HUES64 (cell line): ENCODE results near the gene SLC25A11. TPM values are rescaled to one million over a fixed set of nuclear protein-coding genes. Genes with fewer than 3 reads are reported as not detected.

ENCODE experiments used
- H3K27ac ChIP-seq: 2 replicates; pipeline ENCODE4 v1.7.0; 2013; ENCODE audit warnings: low read depth, low read length, inconsistent platforms
- H3K27me3 ChIP-seq: 2 replicates; pipeline ENCODE4 v1.6.1; 2013; ENCODE audit warnings: mild to moderate bottlenecking, low read length; ENCODE audit not compliant: insufficient read depth
- H3K36me3 ChIP-seq: 2 replicates; pipeline ENCODE4 v1.6.1; 2013; ENCODE audit warnings: mild to moderate bottlenecking, low read length; ENCODE audit not compliant: insufficient read depth
- H3K4me1 ChIP-seq: 2 replicates; pipeline ENCODE4 v1.6.1; 2013; ENCODE audit warnings: mild to moderate bottlenecking, low read length, moderate library complexity; ENCODE audit not compliant: insufficient read depth
- H3K4me3 ChIP-seq: 2 replicates; pipeline ENCODE4 v1.5.1; 2013; ENCODE audit warnings: mild to moderate bottlenecking, low read length, moderate library complexity
- H3K9ac ChIP-seq: 2 replicates; pipeline ENCODE4 v1.6.1; 2013; ENCODE audit warnings: mild to moderate bottlenecking, low read depth, low read length
- H3K9me3 ChIP-seq: 2 replicates; pipeline ENCODE4 v1.6.1; 2013; ENCODE audit warnings: low read depth, low read length; ENCODE audit not compliant: insufficient read depth
- WGBS: fragments of 150-250, 120-280 bp; methylation state at CpG from one replicate; pipeline ENCODE4 v1.1.7; 2013; ENCODE audit warnings: missing lambda C conversion rate; 5-methylcytosine and 5-hydroxymethylcytosine counted together
- polyA plus RNA-seq, 2 experiments: library from polyadenylated mRNA; stranded (reverse); fragments of 50-300 nt; gene quantifications; one replicate each; pipeline ENCODE4 v1.2.3, GENCODE V29; 2013

Gene SLC25A11, protein sequence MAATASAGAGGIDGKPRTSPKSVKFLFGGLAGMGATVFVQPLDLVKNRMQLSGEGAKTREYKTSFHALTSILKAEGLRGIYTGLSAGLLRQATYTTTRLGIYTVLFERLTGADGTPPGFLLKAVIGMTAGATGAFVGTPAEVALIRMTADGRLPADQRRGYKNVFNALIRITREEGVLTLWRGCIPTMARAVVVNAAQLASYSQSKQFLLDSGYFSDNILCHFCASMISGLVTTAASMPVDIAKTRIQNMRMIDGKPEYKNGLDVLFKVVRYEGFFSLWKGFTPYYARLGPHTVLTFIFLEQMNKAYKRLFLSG
- polyA plus RNA-seq (2013, experiment 1 of 2): 53.6 TPM
- polyA plus RNA-seq (2013, experiment 2 of 2): 54.9 TPM

DNA sequence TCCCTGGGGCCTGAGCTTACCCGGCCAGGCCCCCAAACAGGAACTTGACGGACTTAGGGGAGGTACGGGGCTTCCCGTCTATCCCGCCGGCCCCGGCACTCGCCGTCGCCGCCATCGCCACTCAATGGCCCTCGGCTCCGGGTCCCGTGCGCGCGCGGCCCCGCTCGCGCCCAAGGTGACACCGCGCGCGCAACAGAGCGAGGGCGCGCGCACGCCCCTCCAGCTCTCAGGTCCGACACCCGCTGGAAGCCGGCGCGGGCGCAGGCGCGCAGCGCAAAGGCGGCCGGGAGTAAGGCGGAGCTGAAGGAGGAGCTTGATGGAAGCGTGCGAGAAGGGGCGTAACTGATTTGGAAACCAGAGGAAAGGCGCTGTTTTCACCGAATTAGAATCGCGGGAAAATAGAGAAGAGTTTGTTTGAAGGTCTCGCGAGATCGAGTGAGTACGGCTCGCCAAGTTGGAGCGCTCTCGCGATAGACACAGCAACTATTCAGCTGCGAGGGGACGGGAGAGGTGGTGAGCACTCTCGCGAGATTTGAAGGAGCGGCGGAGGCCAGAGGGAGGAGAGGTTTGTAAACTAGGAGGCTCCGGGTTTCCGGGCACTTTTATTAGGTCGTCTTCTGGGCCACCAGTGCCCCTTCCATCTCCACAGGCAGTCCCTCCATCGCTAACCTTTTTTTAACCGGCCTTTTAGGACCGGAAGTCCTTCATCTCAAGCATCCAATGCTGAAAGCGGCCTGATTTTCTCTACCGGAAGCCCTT lies at the start of gene SLC25A11, which contains the start of gene RNF167:
Gene SLC25A11 (minus strand): TSS at position 251 of the 759 bp plus-strand sequence. CDS start 136 bp downstream, at position 115.
Gene RNF167 (plus strand): TSS at position 473 of the 759 bp plus-strand sequence. CDS start 642 bp downstream, outside the sequence.
- Histone ChIP-seq H3K4me1 (peaks cover 15% of the 10 kb centered on the region; the same call in 1 of the 2 replicates), H3K36me3 (peaks cover 53% of the 10 kb centered on the region), H3K27me3 (no peaks in the 10 kb centered on the region), H3K9ac (peak within 1 kb of the TSS; percentile 89), H3K4me3 (peak within 1 kb of the TSS; percentile 70), H3K27ac (peak within 1 kb of the TSS; percentile 90), H3K9me3 (no peaks in the 10 kb centered on the region)
- WGBS: under 1% methylated on average over 72 of the region's 72 CpGs

DNA sequence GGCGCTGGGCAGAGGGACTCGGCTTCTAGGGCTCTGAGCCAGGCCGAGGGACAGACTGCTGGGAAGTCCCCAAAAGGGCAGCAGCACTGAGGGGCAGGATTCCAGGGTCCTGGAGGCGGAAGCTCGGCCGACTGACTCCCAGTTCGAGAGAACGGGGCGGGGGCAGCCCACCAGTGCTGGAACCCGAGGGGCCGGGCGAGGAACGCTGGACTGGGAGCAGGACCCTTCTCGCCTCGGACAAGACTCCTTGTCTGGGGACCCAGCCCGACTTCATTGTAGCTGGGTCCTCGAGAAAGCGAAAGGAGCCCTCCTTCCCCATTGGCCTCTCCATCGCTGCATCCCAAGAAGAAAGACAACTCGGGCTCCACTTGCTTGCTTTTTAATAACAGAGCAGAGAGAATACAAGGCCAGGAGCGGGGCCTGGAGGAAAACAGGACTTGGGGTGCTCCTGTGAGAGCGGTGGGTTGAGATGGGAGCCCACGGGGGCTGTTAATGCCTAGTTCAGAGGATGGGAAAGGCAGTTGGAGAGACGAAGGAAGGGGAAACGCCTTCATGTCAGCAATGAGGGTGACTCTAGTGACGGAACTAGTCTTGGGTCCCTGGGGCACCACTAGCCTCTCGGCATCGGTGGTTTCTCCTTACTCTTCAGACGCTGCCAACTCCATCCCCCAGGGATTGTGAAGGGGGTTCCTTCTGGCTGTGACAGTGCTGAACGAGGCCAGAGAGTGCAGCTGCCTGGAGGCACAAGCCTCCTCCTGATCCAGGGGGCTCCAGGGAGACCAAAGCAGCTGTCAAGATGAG lies 48.1 kb upstream of the SLC25A11 start:
- H3K27ac ChIP-seq: no peak overlapping the region
- H3K9me3 ChIP-seq: no peaks in the 10 kb centered on the region
- WGBS: 26% methylated on average over 30 of the region's 30 CpGs
- peak overlapping the region; percentile 71 for H3K4me3 ChIP-seq
- no peaks in the 10 kb centered on the region for H3K36me3 ChIP-seq
- peak overlapping the region; percentile 18; the same call in 1 of the 2 replicates for H3K9ac ChIP-seq
- peaks cover 11% of the 10 kb centered on the region; the same call in 1 of the 2 replicates for H3K27me3 ChIP-seq
- H3K4me1 ChIP-seq: peaks cover 9% of the 10 kb centered on the region; the same call in 1 of the 2 replicates

DNA sequence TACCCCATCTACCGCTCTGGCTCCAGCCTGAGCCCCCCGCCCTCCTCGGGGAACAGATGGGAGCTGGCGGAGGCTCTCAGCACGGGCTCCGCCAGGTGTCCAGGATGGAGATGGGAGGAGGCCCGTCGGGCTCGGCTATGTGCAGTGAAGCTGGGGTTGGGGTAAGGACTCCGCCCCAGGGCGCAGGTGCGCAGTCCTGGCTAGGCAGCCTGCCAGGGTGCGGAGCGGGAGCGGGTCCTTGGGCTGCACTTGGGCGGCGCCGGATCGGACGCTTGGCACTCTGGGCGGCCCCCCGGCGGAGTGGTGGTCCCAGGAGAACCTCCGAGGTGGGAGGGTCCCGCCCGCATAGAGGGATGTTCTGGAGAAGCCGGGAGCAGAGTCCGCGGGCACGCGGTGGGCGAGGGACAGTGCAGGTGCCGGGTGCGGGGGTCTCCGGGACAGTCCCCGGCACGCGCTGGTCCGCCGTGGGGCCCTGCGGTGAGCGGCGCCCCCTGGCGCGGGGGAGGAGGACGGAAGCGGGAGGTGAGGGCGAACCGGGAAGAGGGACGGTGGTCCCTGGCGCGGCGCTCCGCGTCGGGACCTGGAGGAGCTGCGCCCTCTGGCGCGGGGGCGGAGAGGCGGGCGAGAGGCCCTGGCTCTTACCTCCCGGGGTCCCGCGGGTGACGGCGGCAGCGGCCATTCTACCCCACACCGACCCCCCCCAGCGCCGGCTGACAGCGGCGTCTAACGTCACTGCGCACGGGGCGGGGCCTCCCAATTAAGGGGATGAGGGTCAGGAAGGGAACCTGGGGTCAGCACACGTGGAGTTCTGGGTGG lies 47.3 kb upstream of the SLC25A11 start, which contains the start of gene CAMTA2:
Gene CAMTA2 (minus strand): TSS at position 725 of the 816 bp plus-strand sequence. CDS start 1,453 bp downstream, outside the sequence.
- Histone ChIP-seq H3K4me3 (peak within 1 kb of the TSS; percentile 71), H3K27ac (no peak within 1 kb of the TSS; the same call in 1 of the 2 replicates), H3K9ac (peak within 1 kb of the TSS; percentile 18), H3K4me1 (peaks cover 9% of the 10 kb centered on the region; the same call in 1 of the 2 replicates), H3K36me3 (no peaks in the 10 kb centered on the region), H3K27me3 (peaks cover 11% of the 10 kb centered on the region; the same call in 1 of the 2 replicates), H3K9me3 (no peaks in the 10 kb centered on the region)
- 2% methylated on average over 78 of the region's 78 CpGs for WGBS

DNA sequence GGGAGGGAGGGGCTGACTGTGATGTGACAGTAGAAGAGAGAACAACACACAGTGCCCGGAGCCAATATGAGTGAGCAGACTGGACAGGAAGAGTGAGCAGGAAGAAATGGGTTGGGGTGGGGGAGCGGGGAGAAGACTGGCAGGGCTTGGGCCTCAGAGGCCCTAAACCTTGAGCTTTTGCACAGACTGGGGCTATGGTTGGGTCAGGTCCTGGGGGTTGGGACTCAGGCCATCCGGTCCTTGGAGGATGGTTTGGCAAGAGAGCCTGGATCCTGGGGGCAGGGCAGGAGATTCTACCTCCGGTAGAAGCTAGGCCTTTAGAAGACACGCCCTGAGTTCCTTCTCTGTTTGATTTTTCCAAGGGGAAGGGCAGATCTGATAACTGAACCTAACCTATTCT lies 46.6 kb upstream of the SLC25A11 start:
- 83% methylated on average over 5 of the region's 5 CpGs for WGBS
- H3K9ac ChIP-seq: no peak overlapping the region

DNA sequence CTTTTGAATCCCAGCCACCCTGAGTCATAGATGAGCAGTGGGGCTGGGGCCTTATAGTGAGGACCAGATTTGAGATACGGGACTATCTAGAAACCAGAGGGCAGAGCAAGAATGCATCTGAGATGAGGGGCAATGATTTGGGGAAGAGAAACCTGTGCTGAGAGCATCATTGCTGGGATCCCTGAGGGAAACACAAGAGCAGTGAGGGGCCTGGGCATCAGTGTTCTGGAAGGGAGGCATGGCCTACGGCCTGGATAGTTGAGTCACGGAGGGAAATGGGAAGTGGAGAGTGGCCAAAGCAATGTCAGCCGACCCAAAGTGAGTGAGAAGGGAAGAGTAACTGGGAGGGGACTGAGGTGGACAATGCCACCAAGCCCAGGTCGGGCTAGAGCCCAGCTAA lies 42.5 kb upstream of the SLC25A11 start:
- Histone ChIP-seq H3K36me3 (0 out of 2 replicates have a peak, but pooled peaks cover 4% of the 10 kb centered on the region), H3K27ac (no peak overlapping the region), H3K9me3 (no peaks in the 10 kb centered on the region), H3K4me3 (no peak overlapping the region), H3K4me1 (no peaks in the 10 kb centered on the region), H3K9ac (no peak overlapping the region), H3K27me3 (peaks cover 15% of the 10 kb centered on the region)
- 72% methylated on average over 5 of the region's 5 CpGs for WGBS

More for the DNA sequence above, 46.6 kb upstream of the SLC25A11 start:
- H3K36me3 ChIP-seq: no peaks in the 10 kb centered on the region
- H3K4me1 ChIP-seq: peaks cover 9% of the 10 kb centered on the region; the same call in 1 of the 2 replicates
- peaks cover 11% of the 10 kb centered on the region; the same call in 1 of the 2 replicates for H3K27me3 ChIP-seq
- H3K27ac ChIP-seq: no peak overlapping the region
- H3K4me3 ChIP-seq: peak overlapping the region; percentile 71; the same call in 1 of the 2 replicates
- no peaks in the 10 kb centered on the region for H3K9me3 ChIP-seq

DNA sequence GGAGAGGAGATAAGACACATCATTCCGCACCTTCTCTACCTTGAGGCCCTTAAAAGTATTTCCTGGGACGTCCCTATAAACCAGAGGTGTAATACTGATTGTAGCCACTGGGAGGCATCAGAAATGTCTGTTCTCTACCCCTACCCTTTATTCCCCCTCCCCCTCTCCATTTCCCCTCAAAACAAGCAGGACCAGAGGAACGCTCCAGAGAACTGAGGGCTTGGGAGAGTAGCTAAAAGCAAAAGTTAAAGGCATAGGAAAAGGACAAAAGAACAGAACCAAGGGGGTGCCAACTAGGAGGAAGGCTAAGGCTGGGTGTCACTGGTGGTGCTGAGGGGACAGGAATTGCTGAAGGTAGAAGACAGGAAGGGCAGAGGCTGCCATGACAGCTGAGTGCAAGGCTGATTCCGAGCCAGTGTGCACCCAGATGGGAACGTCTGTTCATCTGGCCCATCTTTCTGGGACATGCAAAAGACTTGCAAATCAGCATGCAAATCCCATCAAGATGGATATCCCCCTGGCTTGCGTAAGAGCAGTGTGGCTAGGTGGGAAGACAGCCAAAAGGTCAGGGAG lies 40.9 kb upstream of the SLC25A11 start:
- Histone ChIP-seq H3K4me1 (no peaks in the 10 kb centered on the region), H3K27me3 (peaks cover 23% of the 10 kb centered on the region), H3K9me3 (no peaks in the 10 kb centered on the region), H3K4me3 (no peak overlapping the region), H3K9ac (no peak overlapping the region), H3K27ac (no peak overlapping the region), H3K36me3 (0 out of 2 replicates have a peak, but pooled peaks cover 5% of the 10 kb centered on the region)
- 59% methylated on average over 4 of the region's 6 CpGs for WGBS

DNA sequence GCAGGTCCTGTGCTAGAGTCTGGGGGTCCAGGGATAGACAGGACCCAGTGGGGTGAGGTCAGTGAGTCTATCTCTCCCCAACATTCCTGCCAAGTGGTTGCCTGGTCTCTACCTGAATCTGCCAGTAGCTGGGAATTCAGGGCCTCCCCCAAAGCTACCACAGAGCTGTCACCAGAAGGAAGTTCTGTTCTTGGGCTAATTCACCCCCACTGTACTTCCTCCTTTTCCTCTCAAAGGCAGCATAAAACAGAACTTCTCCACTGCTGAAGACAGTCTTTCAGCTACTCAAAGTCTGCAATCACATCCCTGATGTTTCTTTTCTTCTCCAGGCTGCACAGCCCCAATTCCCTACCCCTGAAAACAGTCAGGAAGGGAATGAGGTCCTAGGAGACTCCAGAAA lies 38.9 kb upstream of the SLC25A11 start:
- H3K4me1 ChIP-seq: no peaks in the 10 kb centered on the region
- no peak overlapping the region for H3K9ac ChIP-seq
- H3K27ac ChIP-seq: no peak overlapping the region
- H3K27me3 ChIP-seq: peaks cover 39% of the 10 kb centered on the region
- H3K4me3 ChIP-seq: no peak overlapping the region
- no peaks in the 10 kb centered on the region for H3K9me3 ChIP-seq
- H3K36me3 ChIP-seq: 0 out of 2 replicates have a peak, but pooled peaks cover 5% of the 10 kb centered on the region

DNA sequence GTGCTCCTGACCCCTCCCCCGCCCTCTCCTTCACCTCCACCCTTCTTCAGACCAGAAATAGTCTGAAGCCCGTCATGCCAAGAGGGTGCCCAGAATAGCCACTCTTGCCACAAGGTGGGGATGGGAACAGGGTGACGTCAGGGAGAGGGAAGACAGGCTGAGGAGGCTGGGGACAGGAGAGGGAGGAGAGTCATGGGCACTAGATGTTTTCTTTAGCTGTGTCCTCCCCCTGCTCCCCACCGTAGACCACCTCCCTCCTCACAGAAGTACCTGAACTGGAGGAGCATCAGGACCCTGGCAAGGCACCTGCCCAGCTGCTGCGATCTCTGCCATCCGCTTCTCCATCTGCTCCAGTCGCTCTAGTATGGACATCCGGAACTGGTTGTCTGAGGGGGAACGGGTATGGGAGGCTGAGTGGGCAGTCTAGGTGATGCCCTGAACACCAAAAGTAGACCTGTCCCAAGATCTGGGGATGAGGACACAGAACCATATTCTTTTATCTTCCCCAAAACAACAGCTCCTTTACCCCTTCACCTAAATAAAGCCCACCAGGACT lies 34.3 kb upstream of the SLC25A11 start:
- Histone ChIP-seq H3K36me3 (peaks cover 5% of the 10 kb centered on the region; the same call in 1 of the 2 replicates), H3K9me3 (no peaks in the 10 kb centered on the region), H3K9ac (no peak overlapping the region), H3K4me3 (no peak overlapping the region), H3K27me3 (peaks cover 39% of the 10 kb centered on the region), H3K27ac (no peak overlapping the region), H3K4me1 (peaks cover 6% of the 10 kb centered on the region; the same call in 1 of the 2 replicates)
- WGBS: 90% methylated on average over 9 of the region's 9 CpGs

DNA sequence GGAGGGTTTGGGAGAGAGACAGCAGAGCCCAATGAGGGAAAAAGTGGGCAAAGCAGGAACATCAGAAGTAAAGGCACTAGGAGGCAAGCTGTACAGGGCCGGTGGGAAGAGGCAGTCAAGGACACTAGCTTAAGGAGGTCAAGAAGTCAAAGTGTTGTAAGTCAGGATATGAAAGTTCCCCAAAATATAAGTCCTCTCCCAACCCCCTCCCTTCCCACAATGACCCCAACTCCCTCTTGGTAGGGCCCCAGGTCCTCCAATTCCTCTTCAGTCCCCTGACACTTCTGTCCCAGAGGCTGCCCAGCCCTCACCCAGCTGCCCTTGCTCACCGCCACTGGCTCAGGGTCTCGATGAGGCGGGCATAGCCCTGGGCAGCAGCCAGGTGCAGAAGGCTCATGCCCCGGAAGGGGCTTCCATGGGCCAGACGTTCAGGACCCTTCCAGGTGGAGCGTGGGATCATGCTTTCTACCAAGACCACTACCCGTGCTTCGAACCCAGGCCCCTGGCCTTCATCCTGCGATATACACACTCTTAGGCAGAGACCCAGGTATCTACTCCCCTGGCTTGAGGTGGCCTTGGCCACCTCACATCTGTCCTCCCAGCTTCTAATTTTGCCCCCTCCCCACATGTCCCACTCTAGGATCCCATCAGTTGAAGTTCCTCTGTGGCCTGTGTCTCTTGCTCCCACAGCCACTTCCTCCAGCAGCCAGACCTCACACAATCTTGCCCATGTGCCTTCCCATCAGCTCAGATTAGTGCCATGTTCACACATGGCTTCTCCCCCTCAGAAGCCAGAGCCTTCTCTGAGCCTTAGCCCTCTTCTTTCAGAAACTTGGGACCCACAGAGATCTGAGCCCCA lies 33.6 kb upstream of the SLC25A11 start:
- Histone ChIP-seq H3K27ac (no peak overlapping the region), H3K4me1 (peaks cover 6% of the 10 kb centered on the region; the same call in 1 of the 2 replicates), H3K27me3 (peaks cover 35% of the 10 kb centered on the region), H3K9ac (no peak overlapping the region), H3K9me3 (no peaks in the 10 kb centered on the region), H3K4me3 (no peak overlapping the region), H3K36me3 (peaks cover 5% of the 10 kb centered on the region; the same call in 1 of the 2 replicates)
- WGBS: 94% methylated on average over 10 of the region's 10 CpGs
